HG02840 (cell line): ENCODE measurements around the gene MAP3K20.
"Not testable (repeated sequence)": the region's sequence is repeated elsewhere in the genome, so short reads cannot be mapped to it uniquely, and the experiment has no call there.

Source experiments
- ATAC-seq: cut with Tn5 transposase; IDR thresholded peaks from one replicate; pipeline ENCODE4 v1.9.1; 2021; ENCODE audit warnings: mild to moderate bottlenecking, moderate library complexity, moderate number of reproducible peaks; ENCODE audit not compliant: unreplicated experiment, low FRiP score

The MAP3K20 gene

GRCh38 chr2:173191601-173192000, 116.0 kb downstream of the MAP3K20 start:
- no peak for ATAC-seq

DNA sequence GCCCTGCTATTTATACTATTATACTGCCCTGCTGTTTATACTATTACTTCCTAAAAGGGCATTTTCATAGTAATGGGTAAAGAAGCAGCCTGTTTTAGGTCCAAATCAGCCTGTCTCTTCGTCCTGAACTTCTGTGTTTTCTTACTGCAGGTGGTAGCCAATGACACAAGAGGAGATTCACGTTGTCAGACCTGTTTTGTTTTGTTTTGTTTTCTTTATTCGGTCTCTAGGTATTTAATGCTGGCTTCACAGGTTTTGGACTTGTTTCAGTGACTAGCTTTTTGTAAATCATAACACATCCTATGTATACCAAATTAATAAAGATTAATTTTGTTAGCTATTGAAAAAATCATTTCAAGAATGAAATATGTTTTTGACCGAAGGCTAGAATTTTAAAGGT, 116.4 kb downstream of the MAP3K20 start:
- ATAC-seq = no peak

- no peak for ATAC-seq
Measured at GRCh38 chr2:173193925-173194324, 118.3 kb downstream of the MAP3K20 start.

DNA sequence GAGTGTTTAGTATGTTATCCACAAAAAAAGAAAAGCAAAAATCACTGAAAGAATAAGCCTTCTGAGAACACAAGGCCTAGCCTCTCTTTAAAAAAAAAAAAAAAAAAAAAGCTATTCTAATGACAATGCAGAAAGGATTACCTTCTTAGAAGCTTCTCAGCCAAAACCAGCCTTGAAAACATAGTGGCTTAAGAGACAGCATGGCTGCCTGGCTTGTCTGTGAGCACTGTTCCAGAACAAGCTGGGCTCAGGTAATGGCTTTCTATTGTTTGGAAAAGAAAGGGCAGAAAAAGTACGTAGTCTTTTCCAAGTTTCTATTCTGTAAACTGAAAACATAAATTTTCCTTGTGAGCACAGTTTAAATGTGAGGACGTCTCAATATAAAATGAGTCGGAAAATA, 119.5 kb downstream of the MAP3K20 start:
- no peak for ATAC-seq

DNA sequence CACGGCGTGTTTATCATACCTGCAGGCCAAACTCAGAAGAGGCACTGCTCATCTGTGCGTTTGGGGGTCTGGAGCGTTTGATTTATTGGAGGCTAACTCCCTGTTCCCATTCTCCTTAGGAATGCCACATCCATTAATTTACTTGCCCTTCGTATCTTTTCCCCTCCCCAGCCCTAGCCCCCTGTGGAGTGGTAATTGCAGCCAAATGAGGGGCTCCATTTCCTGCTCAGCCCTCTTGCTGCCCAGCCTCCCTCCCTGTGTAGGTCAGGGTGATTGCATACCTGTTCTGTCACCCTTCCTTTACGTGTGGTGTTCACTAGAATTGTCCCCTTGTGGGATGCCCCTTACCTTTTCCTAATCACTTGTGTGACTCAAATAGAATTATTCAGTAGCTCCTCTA, 120.4 kb downstream of the MAP3K20 start:
- no peak for ATAC-seq

GRCh38 chr2:173196638-173197037, 121.0 kb downstream of the MAP3K20 start:
- no peak for ATAC-seq

DNA sequence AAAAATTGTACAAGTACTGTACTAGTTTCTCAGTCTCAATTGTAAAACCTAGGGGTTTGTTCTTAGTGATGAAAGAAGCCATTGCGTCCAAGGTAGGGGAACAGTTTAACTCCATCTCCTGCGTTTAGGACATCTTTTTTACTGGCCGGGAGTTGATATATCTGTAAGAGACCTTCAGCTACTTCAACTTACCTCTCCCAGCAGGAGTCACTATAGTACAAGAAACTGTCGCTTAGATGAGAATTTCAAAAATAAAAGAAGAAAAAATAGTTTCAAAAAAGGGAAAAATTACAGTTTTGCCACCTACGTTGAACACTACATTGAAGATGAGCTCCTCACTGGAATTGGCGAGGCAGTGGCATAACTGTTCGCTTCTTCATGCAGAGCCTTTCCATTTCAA, 122.7 kb downstream of the MAP3K20 start:
- no peak for ATAC-seq

- no peak for ATAC-seq
Measured at GRCh38 chr2:173199294-173199693, 123.6 kb downstream of the MAP3K20 start.

GRCh38 chr2:173202570-173202969, 126.9 kb downstream of the MAP3K20 start:
- ATAC-seq = no peak

DNA sequence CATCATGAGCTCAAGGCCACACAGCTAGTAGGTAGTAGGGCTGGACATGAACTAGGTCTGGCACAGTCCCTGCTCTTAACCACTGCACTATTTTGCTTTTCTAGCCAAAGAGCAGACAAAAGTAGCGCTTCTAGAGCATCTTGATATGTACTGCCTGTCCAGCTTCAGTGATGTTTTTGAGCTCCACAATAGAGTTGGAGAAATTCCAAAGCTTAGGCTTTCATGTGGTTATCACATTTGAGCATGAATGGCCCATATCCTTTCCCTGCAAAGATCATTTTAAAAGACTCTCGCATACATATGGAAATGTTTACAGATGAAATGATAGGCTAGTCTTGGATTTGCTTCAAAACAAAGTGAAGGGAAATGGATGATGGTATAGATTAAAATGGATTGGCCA, 128.7 kb downstream of the MAP3K20 start:
- no peak for ATAC-seq

DNA sequence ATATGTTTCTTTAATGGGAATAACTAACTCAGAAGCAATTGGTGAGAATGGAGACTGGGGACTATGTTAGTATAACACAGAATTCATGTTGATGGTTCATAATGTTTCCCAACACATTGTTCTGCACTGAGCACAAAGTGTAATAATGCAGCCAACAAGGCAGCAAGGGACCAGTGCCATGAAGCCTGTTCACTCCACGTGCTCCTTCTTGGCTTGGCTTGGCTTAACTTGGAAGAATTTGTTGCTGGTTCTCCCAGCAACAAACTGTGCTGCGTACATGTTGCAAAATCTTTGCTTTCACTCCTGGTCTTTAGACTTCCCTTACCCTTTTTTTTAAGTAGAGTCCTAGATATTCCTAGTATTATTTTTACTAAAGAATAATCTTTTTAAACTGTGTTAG, 129.7 kb downstream of the MAP3K20 start:
- ATAC-seq = no peak

DNA sequence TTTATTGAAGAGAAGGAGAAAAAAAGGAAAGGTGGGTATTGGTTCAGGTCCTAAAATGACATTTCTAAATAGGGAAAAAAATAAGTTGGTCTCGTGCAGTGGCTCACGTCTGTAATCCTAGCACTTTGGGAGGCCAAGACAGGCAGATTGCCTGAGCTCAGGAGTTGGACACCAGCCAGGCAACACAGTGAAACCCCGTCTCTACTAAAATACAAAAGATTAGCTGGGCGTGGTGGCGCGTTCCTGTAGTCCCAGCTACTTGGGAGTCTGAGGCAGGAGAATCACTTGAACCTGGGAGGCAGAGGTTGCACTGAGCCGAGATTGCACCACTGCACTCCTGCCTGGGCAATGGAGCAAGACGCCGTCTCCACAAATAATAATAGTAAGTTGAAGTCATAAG, 131.5 kb downstream of the MAP3K20 start:
- not testable (repeated sequence) for ATAC-seq

DNA sequence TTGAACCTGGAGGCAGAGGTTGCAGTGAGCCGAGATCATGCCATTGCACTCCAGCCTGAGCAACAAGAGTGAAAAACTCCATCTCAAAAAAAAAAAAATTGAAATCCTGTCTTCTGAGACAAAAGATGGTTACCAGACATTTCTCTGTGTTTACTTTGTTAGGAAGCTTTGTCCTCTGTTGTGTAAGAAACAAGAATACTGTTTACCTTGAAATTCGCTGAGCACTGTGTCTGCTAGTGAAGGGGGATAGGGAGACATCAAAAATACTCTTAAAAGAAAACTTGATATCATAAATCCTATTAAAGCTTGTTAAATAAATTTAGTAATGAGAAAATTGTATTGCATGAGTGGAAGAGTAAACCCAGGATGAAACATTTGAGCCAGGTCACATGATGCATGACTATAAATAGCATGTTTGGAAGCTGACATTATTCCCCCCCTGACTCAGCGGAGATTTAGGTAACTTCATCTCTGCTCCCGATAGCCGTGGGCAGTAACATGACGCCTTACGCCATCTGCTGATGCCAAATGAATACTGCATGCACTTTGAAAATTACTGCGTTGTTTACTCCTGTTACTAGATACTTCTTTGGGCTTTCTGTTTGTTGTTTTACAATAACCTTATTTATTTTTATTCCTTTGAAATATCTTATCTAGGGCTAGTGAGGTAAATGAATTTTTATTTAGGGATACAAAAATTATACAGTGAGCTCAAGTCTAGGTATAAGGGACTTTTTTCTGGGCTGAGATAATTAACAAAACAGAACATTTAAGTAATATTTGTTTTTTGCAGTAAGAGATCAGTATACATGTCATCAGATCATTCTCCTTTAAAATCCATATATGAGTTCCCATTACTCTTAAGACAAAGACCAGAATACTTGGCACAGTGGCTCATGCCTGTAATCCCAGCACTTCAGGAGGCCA, 134.9 kb downstream of the MAP3K20 start:
- ATAC-seq = no peak

DNA sequence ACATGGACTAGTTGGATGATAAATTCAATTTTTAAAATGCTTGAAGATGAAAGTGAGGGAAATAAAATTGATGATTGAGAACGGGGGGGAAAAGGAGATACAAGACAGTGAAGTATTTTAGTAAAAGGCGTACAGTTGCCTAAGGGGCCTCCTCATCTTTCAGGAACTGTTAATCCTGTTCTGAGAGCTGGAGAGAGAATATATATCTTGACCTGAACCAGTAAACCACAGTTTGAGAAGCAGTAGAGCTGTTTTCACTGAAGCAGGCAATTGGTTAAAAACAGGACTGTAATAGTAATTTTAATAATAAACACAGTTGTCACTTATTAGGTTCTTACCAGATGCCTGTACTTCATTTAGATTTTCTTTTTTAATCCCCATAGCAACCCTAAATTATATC, 137.5 kb downstream of the MAP3K20 start:
- ATAC-seq = no peak

DNA sequence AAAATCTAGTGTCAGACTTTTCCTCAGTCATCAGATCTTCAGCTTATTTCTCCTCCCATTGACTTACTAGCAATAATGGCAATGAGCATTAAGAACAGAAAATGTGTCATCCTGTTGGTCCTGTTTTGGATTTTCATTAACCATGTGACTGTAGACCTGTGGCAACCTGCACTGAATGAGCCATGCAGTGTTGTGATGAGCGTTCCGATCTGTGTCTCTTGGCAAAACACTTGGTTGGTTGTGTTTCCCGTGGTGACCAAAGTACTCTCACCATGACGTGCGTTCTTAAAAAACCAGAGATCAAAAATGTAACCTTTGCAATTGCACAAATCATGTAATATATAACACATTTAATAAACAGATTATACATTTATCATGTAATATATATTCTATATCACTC, 138.6 kb downstream of the MAP3K20 start:
- ATAC-seq = no peak

DNA sequence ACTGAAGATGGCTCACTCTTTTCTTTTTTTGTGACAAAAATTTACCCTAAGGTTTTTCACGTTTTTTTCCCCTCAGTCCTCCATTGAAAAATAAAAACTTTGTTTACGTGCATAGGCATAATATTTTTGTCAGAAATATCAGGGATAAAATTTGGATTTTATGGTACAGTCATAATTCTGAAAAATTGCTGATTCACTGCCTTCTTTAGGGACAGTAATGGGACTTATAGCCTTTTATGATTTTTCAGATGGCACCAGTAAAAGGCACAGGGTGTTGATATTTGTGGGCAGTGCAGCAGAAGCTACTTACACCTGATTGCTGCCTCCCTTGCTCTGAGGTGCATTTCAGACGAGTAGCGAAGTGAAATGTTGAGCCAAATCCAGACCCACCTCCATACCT, 139.7 kb downstream of the MAP3K20 start:
- ATAC-seq = no peak

DNA sequence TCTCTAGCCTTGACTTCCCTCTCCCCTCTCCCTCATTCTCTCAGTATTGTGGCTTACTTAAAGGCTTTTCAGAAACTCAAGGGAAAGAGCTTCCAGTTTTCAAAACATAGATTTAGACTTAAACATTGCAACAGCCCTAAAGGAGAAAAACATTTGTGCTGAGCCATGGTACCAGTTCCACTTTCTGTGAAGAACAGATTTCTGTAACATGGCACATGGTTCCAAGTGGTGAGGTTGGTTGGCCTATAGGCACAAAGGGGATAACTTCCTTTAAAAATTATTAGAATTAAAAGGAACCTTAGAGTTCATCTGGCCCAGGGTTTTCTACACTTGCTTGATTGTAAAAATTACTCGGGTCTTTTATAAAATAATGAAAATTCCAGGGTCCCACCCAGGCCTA, 140.4 kb downstream of the MAP3K20 start:
- ATAC-seq = no peak

GRCh38 chr2:173216668-173217067, 141.0 kb downstream of the MAP3K20 start:
- no peak for ATAC-seq

DNA sequence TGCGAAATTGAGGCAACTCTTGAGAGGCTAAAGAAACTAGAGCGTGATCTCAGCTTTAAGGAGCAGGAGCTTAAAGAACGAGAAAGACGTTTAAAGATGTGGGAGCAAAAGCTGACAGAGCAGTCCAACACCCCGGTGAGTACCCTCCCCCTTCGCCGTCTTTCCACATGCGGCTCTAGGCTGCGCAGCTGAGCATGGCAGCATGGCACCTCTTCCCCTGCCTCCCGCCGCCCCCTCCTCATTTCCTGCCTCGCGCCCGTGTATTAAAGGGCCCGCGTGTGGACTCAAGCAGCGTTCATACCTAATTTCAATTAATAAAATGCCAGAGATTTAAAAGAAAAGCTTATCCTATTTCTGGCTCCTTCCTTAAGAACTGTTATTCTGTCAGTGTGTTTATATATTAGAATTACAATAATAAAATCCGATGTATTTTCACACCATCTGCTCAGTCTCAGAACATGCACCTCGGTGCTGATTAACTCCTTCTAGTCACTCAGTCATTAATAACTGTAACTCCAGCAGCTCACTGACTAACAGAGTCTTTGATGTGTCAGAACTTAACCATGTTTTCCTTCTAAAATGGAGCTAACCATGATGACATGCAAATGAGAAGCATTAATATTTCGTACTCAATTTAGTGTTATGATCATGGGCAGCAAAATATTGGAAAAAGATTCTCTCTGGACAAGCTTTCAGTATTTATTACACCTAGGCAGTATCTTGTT, 141.6 kb downstream of the MAP3K20 start:
- ATAC-seq = no peak

DNA sequence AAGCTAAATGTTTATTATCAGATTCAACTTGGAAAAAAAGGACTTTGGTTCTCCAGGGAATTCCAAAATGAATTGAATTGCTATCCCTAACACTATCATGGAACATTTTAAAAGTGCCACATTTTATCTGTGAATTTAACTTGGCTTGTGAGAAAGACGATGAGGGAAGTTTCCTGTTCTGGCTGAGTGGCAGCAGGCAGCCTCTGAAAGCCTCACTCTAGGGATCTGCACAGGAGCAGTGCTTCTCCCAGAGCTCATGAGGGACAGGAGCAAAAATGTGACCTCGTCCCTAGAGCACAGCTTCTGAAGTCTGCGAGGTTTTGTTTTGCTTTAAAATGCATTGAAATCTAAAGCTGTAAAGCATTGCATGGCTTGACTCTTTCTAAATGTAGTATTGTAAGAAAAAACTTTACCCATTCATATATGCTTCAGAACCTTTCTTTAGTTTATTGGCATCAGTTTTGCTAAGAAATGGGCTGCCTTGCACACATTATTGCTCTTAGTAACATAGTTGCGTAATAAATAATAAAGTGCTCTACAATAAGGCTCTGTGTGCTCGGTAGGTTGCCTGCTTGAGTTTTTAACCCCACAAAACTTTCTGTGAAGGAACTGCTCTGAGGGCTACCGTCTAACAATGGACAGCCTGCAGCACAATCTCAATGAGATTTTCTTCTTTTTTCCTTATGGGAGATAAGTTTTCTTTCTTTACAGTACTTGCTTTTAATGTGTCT, 142.8 kb downstream of the MAP3K20 start:
- ATAC-seq = no peak

DNA sequence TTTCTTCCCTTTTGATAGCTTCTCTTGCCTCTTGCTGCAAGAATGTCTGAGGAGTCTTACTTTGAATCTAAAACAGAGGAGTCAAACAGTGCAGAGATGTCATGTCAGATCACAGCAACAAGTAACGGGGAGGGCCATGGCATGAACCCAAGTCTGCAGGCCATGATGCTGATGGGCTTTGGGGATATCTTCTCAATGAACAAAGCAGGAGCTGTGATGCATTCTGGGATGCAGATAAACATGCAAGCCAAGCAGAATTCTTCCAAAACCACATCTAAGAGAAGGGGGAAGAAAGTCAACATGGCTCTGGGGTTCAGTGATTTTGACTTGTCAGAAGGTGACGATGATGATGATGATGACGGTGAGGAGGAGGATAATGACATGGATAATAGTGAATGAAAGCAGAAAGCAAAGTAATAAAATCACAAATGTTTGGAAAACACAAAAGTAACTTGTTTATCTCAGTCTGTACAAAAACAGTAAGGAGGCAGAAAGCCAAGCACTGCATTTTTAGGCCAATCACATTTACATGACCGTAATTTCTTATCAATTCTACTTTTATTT, 145.6 kb downstream of the MAP3K20 start:
- ATAC-seq = no peak
